ENCODE results near the gene PLD4. TPM values are rescaled to one million over a fixed set of nuclear protein-coding genes. Genes with fewer than 3 reads are reported as not detected.
A peak's percentile ranks its signal among the peaks of the same experiment; 100 is the strongest.

The PLD4 gene
- total and polyA plus RNA-seq, 3 donors from 2014 or later = 1.1 to 1.7 (median 1.2) TPM

- intact Hi-C loops (cut with DNase I; ENCODE audit: low total_unique reads) = loop anchor here (10.0 kb wide), 1 partner anchor 49 kb away; the partner anchor contains the start of gene CDCA4
- 52 to 100% methylated on average over 1 to 21 of the region's 21 CpGs for whole genome bisulfite sequencing, 2 donors
- Histone ChIP-seq H3K4me3 (no peak overlapping the region), H3K36me3 (ENCODE audit: low read depth, missing control alignments) (no peaks in the 10 kb centered on the region), H3K27ac (no peak overlapping the region), H3K9me3 (no peaks in the 10 kb centered on the region), H3K27me3 (no peaks in the 10 kb centered on the region), H3K4me1 (peaks cover 16% of the 10 kb centered on the region)
- TF ChIP-seq CTCF (IDR thresholded peaks at IDR 0.05) (no peak), POLR2A (IDR thresholded peaks at IDR 0.05) (no peak)
- DNase-seq = no peak
Measured at GRCh38 chr14:104975481-104976197, 51.0 kb downstream of the PLD4 start.

GRCh38 chr14:104976198-104977007 lies 51.7 kb downstream of the PLD4 start:
- intact Hi-C loops (cut with DNase I; ENCODE audit: low total_unique reads) = loop anchor here (10.0 kb wide), 1 partner anchor 48 kb away; the partner anchor contains the start of gene CDCA4
- no peak overlapping the region for H3K4me3 ChIP-seq
- H3K9me3 ChIP-seq = no peaks in the 10 kb centered on the region
- H3K4me1 ChIP-seq = peaks cover 16% of the 10 kb centered on the region
- no peaks in the 10 kb centered on the region for H3K27me3 ChIP-seq
- no peak overlapping the region for H3K27ac ChIP-seq
- peak; percentile 86 for DNase-seq
- 52 to 54% methylated on average over 3 to 21 of the region's 21 CpGs for WGBS, 2 donors
- TF ChIP-seq CTCF (IDR thresholded peaks at IDR 0.05) (peak; percentile 80 to 89 (median 87)), POLR2A (IDR thresholded peaks at IDR 0.05) (no peak)
- no peaks in the 10 kb centered on the region for H3K36me3 ChIP-seq (ENCODE audit: low read depth, missing control alignments)

GRCh38 chr14:104977008-104977680 lies 52.5 kb downstream of the PLD4 start:
- Histone ChIP-seq H3K27me3 (no peaks in the 10 kb centered on the region), H3K27ac (no peak overlapping the region), H3K4me1 (peaks cover 16% of the 10 kb centered on the region), H3K36me3 (ENCODE audit: low read depth, missing control alignments) (no peaks in the 10 kb centered on the region), H3K4me3 (peak overlapping the region in 1 of 2 donors; percentile 47), H3K9me3 (no peaks in the 10 kb centered on the region)
- intact Hi-C loops (cut with DNase I; ENCODE audit: low total_unique reads) = loop anchor here (10.0 kb wide), 1 partner anchor 48 kb away; the partner anchor contains the start of gene CDCA4
- TF ChIP-seq POLR2A (IDR thresholded peaks at IDR 0.05) = no peak
- no peak for TF ChIP-seq CTCF (IDR thresholded peaks at IDR 0.05)
- no peak for DNase-seq
- 60 to 66% methylated on average over 7 to 11 of the region's 11 CpGs for WGBS, 2 donors

- intact Hi-C loops (cut with DNase I; ENCODE audit: low total_unique reads) = loop anchor here (10.0 kb wide), 1 partner anchor 47 kb away; the partner anchor contains the start of gene CDCA4
- peak; percentile 79 for DNase-seq
- H3K4me3 ChIP-seq = peak within 1 kb of the TSS; percentile 44 to 50
- WGBS, 2 donors = 6 to 39% methylated on average over 16 to 70 of the region's 111 CpGs
- H3K36me3 ChIP-seq (ENCODE audit: low read depth, missing control alignments) = no peaks in the 10 kb centered on the region
- H3K9me3 ChIP-seq = no peaks in the 10 kb centered on the region
- peaks cover 16% of the 10 kb centered on the region for H3K4me1 ChIP-seq
- TF ChIP-seq POLR2A (IDR thresholded peaks at IDR 0.05) (no peak), CTCF (IDR thresholded peaks at IDR 0.05) (no peak)
- H3K27me3 ChIP-seq = no peaks in the 10 kb centered on the region
- no peak within 1 kb of the TSS for H3K27ac ChIP-seq
Measured at GRCh38 chr14:104977681-104978653, 53.3 kb downstream of the PLD4 start, which contains the start of gene AHNAK2. TSS of gene AHNAK2 (minus strand) at chr14:104978374. CDS start at chr14:104978237, 137 bp downstream.
